NB4 (cell line): ENCODE measurements around the gene SNUPN.
"Not testable (repeated sequence)": the region's sequence is repeated elsewhere in the genome, so short reads cannot be mapped to it uniquely, and the experiment has no call there.

Source experiments
- DNase-seq: peaks from one replicate; pipeline ENCODE4 v3.0.0; 2010; ENCODE audit warnings: low read depth
- H3K4me3 ChIP-seq: one replicate; pipeline ENCODE4 v1.5.1; 2011; ENCODE audit warnings: mild to moderate bottlenecking, low read depth, low read length, moderate library complexity
- CTCF ChIP-seq: IDR thresholded peaks from one replicate; pipeline ENCODE4 v1.5.1; 2012; ENCODE audit warnings: low read depth, low read length
- MAX ChIP-seq: IDR thresholded peaks from 2 replicates; pipeline ENCODE4 v1.6.1; 2011; ENCODE audit warnings: low read depth, low read length
- MYC ChIP-seq: IDR thresholded peaks from 2 replicates; pipeline ENCODE4 v1.6.1; 2011; ENCODE audit warnings: low read depth, low read length
- POLR2A ChIP-seq: IDR thresholded peaks from 2 replicates; pipeline ENCODE4 v1.6.1; 2011; ENCODE audit warnings: mild to moderate bottlenecking; ENCODE audit not compliant: insufficient read length; ENCODE audit errors: extremely low read depth

Gene SNUPN

DNA sequence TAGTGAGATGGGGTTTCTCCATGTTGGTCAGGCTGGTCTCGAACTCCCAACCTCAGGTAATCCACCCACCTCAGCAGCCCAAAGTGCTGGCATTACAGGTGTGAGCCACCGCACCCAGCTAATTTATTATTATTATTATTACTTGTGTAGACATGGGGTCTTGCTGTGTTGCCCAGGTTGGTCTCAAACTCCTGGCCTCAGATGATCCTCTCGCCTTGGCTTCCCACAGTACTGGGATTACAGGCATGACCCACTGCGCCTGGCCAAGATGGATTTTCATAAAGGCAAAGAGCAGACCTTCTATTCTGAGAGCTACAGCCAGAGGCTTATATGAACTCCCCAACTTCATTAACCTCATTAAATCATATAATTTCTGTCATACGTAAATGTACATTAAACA is 63.6 kb downstream of the SNUPN start:
- TF ChIP-seq MYC: no peak
- TF ChIP-seq POLR2A: no peak
- no peak for TF ChIP-seq MAX
- no peak for TF ChIP-seq CTCF
- no peak overlapping the region for H3K4me3 ChIP-seq

DNA sequence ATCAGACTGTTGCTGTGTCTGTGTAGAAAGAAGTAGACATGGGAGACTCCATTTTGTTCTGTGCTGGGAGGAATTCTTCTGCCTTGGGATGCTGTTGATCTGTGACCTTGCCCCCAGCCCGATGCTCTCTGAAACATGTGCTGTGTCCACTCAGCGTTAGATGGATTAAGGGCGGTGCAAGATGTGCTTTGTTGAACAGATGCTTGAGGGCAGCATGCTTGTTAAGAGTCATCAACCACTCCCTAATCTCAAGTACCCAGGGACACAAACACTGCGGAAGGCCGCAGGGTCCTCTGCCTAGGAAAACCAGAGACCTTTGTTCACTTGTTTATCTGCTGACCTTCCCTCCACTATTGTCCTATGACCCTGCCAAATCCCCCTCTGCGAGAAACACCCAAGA is 66.2 kb downstream of the SNUPN start:
- H3K4me3 ChIP-seq, DNase-seq: not testable (repeated sequence)

More for the DNA sequence above, 63.6 kb downstream of the SNUPN start:
- no peak for DNase-seq

- not testable (repeated sequence) for H3K4me3 ChIP-seq, DNase-seq
Measured at GRCh38 chr15:75558955-75559354, 66.6 kb downstream of the SNUPN start.

DNA sequence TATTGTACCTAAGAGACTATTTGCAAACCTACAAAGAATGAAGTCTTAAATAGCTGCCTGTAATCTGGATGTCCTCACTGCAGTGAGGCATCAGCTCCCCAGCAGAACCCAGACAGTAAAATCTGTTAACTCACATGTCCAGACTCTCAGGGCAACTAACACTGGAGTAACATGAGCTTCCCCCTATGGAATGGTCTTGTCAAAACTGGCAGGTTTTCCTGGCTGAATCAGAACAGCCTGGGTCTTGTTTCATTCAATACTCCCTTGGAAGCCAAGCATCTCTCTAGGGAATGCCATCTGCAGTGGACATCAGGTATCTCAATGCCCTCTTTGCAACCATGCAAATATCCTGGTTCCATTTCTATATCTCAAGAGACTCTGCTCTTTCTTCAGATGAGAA is 70.8 kb downstream of the SNUPN start:
- no peak for DNase-seq
- TF ChIP-seq MYC (no peak), MAX (no peak), CTCF (no peak), POLR2A (no peak)
- no peak overlapping the region for H3K4me3 ChIP-seq

DNA sequence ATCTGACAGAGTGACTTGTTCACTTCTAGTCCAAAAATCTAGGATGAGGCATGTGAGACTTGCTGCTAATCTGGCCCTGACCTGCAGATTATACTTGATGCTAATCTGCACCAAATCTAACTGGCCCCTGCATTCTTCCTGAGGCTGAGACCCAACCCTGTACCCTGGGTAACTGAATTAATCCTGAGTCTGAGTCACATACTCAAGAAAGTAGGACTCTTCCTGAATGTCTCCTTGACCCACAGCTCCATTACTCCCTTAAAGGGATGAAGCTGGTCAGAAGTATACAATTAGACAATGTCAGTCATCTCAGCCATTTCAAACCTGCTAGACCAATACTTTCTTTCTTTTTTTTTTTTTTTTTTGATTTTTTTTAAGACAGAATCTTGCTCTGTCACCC is 71.9 kb downstream of the SNUPN start:
- TF ChIP-seq MYC: no peak
- no peak for TF ChIP-seq MAX
- TF ChIP-seq CTCF: no peak
- TF ChIP-seq POLR2A: no peak
- no peak for DNase-seq
- no peak overlapping the region for H3K4me3 ChIP-seq

DNA sequence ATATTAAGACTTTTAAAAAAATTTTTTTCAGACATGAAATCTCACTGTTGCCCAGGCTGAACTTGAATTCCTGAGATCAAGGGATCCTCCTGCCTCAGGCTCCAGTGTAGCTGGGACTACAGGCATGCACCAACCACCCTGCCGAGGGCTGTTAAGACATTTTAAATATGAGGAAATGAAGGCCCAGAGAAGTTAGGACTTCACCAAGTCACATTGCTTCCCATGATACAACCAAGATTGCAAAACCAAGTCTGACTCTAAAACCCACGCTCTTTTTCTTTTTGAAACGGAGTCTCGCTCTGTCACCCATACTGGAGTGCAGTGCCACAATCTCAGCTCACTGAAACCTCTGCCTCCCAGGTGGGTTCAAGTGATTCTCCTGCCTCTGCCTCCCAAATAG is 74.4 kb downstream of the SNUPN start:
- DNase-seq: peak; percentile 71
- H3K4me3 ChIP-seq: no peak overlapping the region
- TF ChIP-seq CTCF (no peak), MYC (0 out of 2 replicates have a peak, but pooled peaks have one; percentile 25)
